H9 (cell line): ENCODE results near the gene AKNA. TPM values are rescaled to one million over a fixed set of nuclear protein-coding genes. Genes with fewer than 3 reads are reported as not detected.

Experiments used
- DNase-seq: peaks from one replicate; pipeline ENCODE4 v3.0.0-alpha.2; 2017
- H2AFZ ChIP-seq: one replicate; pipeline ENCODE4 v1.6.1; 2013; ENCODE audit warnings: mild to moderate bottlenecking, low read length, control low read depth, moderate library complexity
- H2AK5ac ChIP-seq: 2 replicates; pipeline ENCODE4 v1.6.1; 2013; ENCODE audit warnings: low read length, control low read depth, mixed read lengths; ENCODE audit not compliant: insufficient read length
- H2BK120ac ChIP-seq: one replicate; pipeline ENCODE4 v1.6.1; 2013; ENCODE audit warnings: low read depth, mild to moderate bottlenecking, low read length, control low read depth, inconsistent platforms; ENCODE audit not compliant: poor library complexity, severe bottlenecking
- H2BK12ac ChIP-seq: 2 replicates; pipeline ENCODE4 v1.6.1; 2013; ENCODE audit warnings: low read length, control low read depth, mixed read lengths, low read depth; ENCODE audit not compliant: insufficient read length
- H2BK15ac ChIP-seq: 2 replicates; pipeline ENCODE4 v1.6.1; 2013; ENCODE audit warnings: low read depth, low read length, control low read depth
- H2BK20ac ChIP-seq: one replicate; pipeline ENCODE4 v1.6.1; 2013; ENCODE audit warnings: low read depth, mild to moderate bottlenecking, low read length, control low read depth, inconsistent platforms; ENCODE audit not compliant: poor library complexity, severe bottlenecking
- H2BK5ac ChIP-seq: 2 replicates; pipeline ENCODE4 v1.6.1; 2013; ENCODE audit warnings: low read length, control low read depth, mixed read lengths; ENCODE audit not compliant: insufficient read length
- H3K14ac ChIP-seq: 2 replicates; pipeline ENCODE4 v1.6.1; 2013; ENCODE audit warnings: low read length, control low read depth; ENCODE audit not compliant: insufficient read depth
- H3K18ac ChIP-seq: 2 replicates; pipeline ENCODE4 v1.6.1; 2013; ENCODE audit warnings: low read depth, mild to moderate bottlenecking, mixed read lengths, low read length, control low read depth; ENCODE audit not compliant: insufficient read length
- H3K23ac ChIP-seq: 2 replicates; pipeline ENCODE4 v1.6.1; 2013; ENCODE audit warnings: low read length, control low read depth, mixed read lengths, low read depth; ENCODE audit not compliant: insufficient read length
- H3K23me2 ChIP-seq: 2 replicates; pipeline ENCODE4 v1.6.1; 2013; ENCODE audit warnings: low read depth, mild to moderate bottlenecking, mixed read lengths, low read length, control low read depth; ENCODE audit not compliant: insufficient read length, poor library complexity, severe bottlenecking
- H3K27ac ChIP-seq: 2 replicates; pipeline ENCODE4 v1.5.1; 2013; ENCODE audit warnings: low read length, control low read depth, mixed read lengths, low read depth; ENCODE audit not compliant: insufficient read length
- H3K27me3 ChIP-seq: 2 replicates; pipeline ENCODE4 v1.6.1; 2013; ENCODE audit warnings: low read length, control low read depth, inconsistent platforms; ENCODE audit not compliant: insufficient read depth
- H3K4ac ChIP-seq: 2 replicates; pipeline ENCODE4 v1.6.1; 2013; ENCODE audit warnings: low read depth, mild to moderate bottlenecking, control low read depth, inconsistent platforms, low read length, moderate library complexity
- H3K4me1 ChIP-seq: 2 replicates; pipeline ENCODE4 v1.6.1; 2013; ENCODE audit warnings: low read length, control low read depth, inconsistent platforms; ENCODE audit not compliant: insufficient read depth
- H3K4me2 ChIP-seq: 2 replicates; pipeline ENCODE4 v1.6.1; 2013; ENCODE audit warnings: low read length, control low read depth, mixed read lengths; ENCODE audit not compliant: insufficient read length, insufficient read depth
- H3K56ac ChIP-seq: 2 replicates; pipeline ENCODE4 v1.6.1; 2013; ENCODE audit warnings: low read depth, mild to moderate bottlenecking, mixed read lengths, low read length, control low read depth; ENCODE audit not compliant: insufficient read length
- H3K79me1 ChIP-seq: 2 replicates; pipeline ENCODE4 v1.6.1; 2013; ENCODE audit warnings: low read depth, mild to moderate bottlenecking, moderate library complexity, low read length, control low read depth, inconsistent platforms; ENCODE audit not compliant: insufficient read depth, poor library complexity, severe bottlenecking
- H3K79me2 ChIP-seq: 2 replicates; pipeline ENCODE4 v1.6.1; 2013; ENCODE audit warnings: low read length, control low read depth, inconsistent platforms; ENCODE audit not compliant: insufficient read depth
- H3K9ac ChIP-seq: 2 replicates; pipeline ENCODE4 v1.6.1; 2013; ENCODE audit warnings: low read length, control low read depth, mixed read lengths; ENCODE audit not compliant: insufficient read length; ENCODE audit errors: extremely low read depth
- H3K9me3 ChIP-seq: one replicate; pipeline ENCODE4 v1.6.1; 2013; ENCODE audit warnings: low read depth, low read length, inconsistent platforms; ENCODE audit not compliant: control insufficient read depth
- H3T11ph ChIP-seq: one replicate; pipeline ENCODE4 v1.6.1; 2013; ENCODE audit warnings: mild to moderate bottlenecking, low read length, control low read depth, inconsistent platforms
- H4K20me1 ChIP-seq: one replicate; pipeline ENCODE4 v1.6.1; 2013; ENCODE audit not compliant: control insufficient read depth, insufficient read length, insufficient read depth
- H4K5ac ChIP-seq: 2 replicates; pipeline ENCODE4 v1.6.1; 2013; ENCODE audit warnings: low read depth, mild to moderate bottlenecking, mixed read lengths, low read length, control low read depth; ENCODE audit not compliant: insufficient read length
- H4K8ac ChIP-seq: replicated peaks from 2 replicates; pipeline ENCODE4 v1.6.1; 2013; ENCODE audit warnings: low read length, control low read depth, mixed read lengths, low read depth; ENCODE audit not compliant: insufficient read length
- H4K91ac ChIP-seq: 2 replicates; pipeline ENCODE4 v1.6.1; 2013; ENCODE audit warnings: low read depth, mild to moderate bottlenecking, moderate library complexity, mixed read lengths, low read length, control low read depth; ENCODE audit not compliant: insufficient read length
- H3K27ac Mint-ChIP-seq, 3 experiments: 2 replicates in 2 of 3; 3 replicates in 1 of 3; pipeline ENCODE4 v1.8.0; 2020 to 2021; ENCODE audit warnings: mixed read lengths in 3 of 3, mild to moderate bottlenecking in 1 of 3, moderate library complexity in 1 of 3
- H3K27me3 Mint-ChIP-seq: 2 replicates; pipeline ENCODE4 v1.8.0; 2021; ENCODE audit warnings: low read depth, mild to moderate bottlenecking, moderate library complexity, mixed read lengths
- H3K36me3 Mint-ChIP-seq, 3 experiments: 2 replicates in 2 of 3; 3 replicates in 1 of 3; pipeline ENCODE4 v1.8.0; 2020 to 2021; ENCODE audit warnings: low read depth in 3 of 3, mixed read lengths in 3 of 3; ENCODE audit not compliant: insufficient read depth in 1 of 3
- H3K4me1 Mint-ChIP-seq, 2 experiments: 2 replicates each; pipeline ENCODE4 v1.8.0; 2020; ENCODE audit warnings: mixed read lengths in 2 of 2
- H3K4me3 Mint-ChIP-seq, 2 experiments: 2 replicates in 1 of 2; 3 replicates in 1 of 2; pipeline ENCODE4 v1.8.0; 2020 to 2021; ENCODE audit warnings: mild to moderate bottlenecking in 2 of 2, mixed read lengths in 2 of 2, moderate library complexity in 1 of 2
- H3K9me3 Mint-ChIP-seq, 2 experiments: 2 replicates in 1 of 2; 3 replicates in 1 of 2; pipeline ENCODE4 v1.8.0; 2020; ENCODE audit warnings: mild to moderate bottlenecking in 2 of 2, mixed read lengths in 2 of 2, moderate library complexity in 1 of 2
- CTCF ChIP-seq: fragments of 200-600 bp; sonication (generic); conservative IDR thresholded peaks from 3 replicates; pipeline ENCODE4 v1.8.0; 2021; ENCODE audit warnings: antibody characterized with exemption, mild to moderate bottlenecking
- WGBS: extraction: QIAGEN DNeasy Blood & Tissue Kit; methylation state at CpG from one replicate; pipeline ENCODE4 v1.1.7; 2013; ENCODE audit warnings: missing lambda C conversion rate, low lambda C conversion rate, mixed read lengths; ENCODE audit not compliant: insufficient read length; ENCODE audit errors: extremely low coverage; 5-methylcytosine and 5-hydroxymethylcytosine counted together
- total RNA-seq: library from RNA; stranded (reverse); gene quantifications from 2 replicates; pipeline ENCODE4 v1.2.1, GENCODE V29; 2021

The AKNA gene
- total RNA-seq, 1 experiment from 2014 or later = 19.7 TPM

DNA sequence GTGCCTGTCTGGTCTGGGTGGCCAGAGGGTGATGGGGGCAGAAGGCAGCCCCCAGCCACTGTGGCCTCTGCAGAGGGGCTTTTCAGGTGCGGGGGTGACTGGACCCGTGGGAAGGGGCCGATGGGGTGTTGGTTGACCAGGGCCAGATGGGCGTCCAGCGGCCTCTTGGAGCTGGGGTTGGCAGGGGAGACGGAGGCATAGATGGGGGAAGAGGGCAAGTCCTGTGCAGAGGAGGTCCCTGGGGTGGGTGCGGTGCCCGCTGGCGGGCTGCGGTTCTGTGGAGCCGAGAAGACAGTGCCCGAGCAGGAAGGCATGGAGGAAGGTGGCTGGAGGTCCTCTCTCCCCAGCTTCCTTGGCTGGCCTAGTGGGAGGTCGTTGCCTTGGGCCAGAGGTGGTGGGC, 18.7 kb upstream of the AKNA start:
- peaks cover 21 to 36% of the 10 kb centered on the region in 2 experiments for H3K4me1 Mint-ChIP-seq
- Histone ChIP-seq H3K9me3 (no peaks in the 10 kb centered on the region), H2BK12ac (no peak overlapping the region), H4K8ac (no peak overlapping the region), H3K23ac (no peak overlapping the region), H3K79me2 (no peaks in the 10 kb centered on the region), H2AFZ (no peak overlapping the region), H4K5ac (no peak overlapping the region), H2AK5ac (no peak overlapping the region), H4K20me1 (no peaks in the 10 kb centered on the region), H2BK5ac (no peak overlapping the region), H3K79me1 (no peaks in the 10 kb centered on the region), H3T11ph (no peak overlapping the region), H3K27me3 (no peaks in the 10 kb centered on the region), H3K18ac (no peak overlapping the region), H4K91ac (no peak overlapping the region), H2BK20ac (no peak overlapping the region), H2BK15ac (no peak overlapping the region), H3K9ac (no peak overlapping the region), H3K14ac (no peak overlapping the region), H3K27ac (no peak overlapping the region), H2BK120ac (no peak overlapping the region), H3K23me2 (no peaks in the 10 kb centered on the region), H3K4me2 (no peak overlapping the region), H3K4ac (no peak overlapping the region), H3K4me1 (peaks cover 5% of the 10 kb centered on the region; the same call in 1 of the 2 replicates), H3K56ac (no peak overlapping the region)
- peaks cover 7% of the 10 kb centered on the region for H3K27me3 Mint-ChIP-seq
- no peak for TF ChIP-seq CTCF
- WGBS = no CpG with 5 or more reads among the region's 13 CpGs
- DNase-seq = no peak
- peaks cover 0 to 1% (median 0%) of the 10 kb centered on the region in 3 experiments; a peak in 1 of 7 replicates for H3K36me3 Mint-ChIP-seq
- no peak overlapping the region for H3K4me3 Mint-ChIP-seq
- H3K27ac Mint-ChIP-seq = no peak overlapping the region
- H3K9me3 Mint-ChIP-seq = no peaks in the 10 kb centered on the region
